ENCODE data around the gene HEG1. TPM values are rescaled to one million over a fixed set of nuclear protein-coding genes. Genes with fewer than 3 reads are reported as not detected.

HEG1 gene
- total RNA-seq, 1 experiment from 2014 or later, result 34.3 TPM

- no peak overlapping the region for H3K27ac ChIP-seq (ENCODE audit: low read depth, low read length, poor library complexity, severe bottlenecking)
- BruUV-seq (replicated peaks), result no TSS peak
- CTCF ChIA-PET, result no interaction called here
- TF ChIP-seq EZH2 (IDR thresholded peaks at IDR 0.05; ENCODE audit: borderline replicate concordance, low read depth, low read length, poor library complexity, severe bottlenecking) (no peak), CTCF (conservative IDR thresholded peaks at IDR 0.05; ENCODE audit: low read depth, low read length) (no peak)
- POLR2A ChIA-PET (ENCODE audit: low non-redundant PET), result interaction anchor here (0.7 kb wide), 1 partner anchor 10 kb away, joined by 3 read pairs; no protein-coding TSS in a partner anchor
- intact Hi-C loops (cut with micrococcal nuclease; ENCODE audit: unreplicated experiment), result no loop called here
- peaks cover 3% of the 10 kb centered on the region for H3K4me1 ChIP-seq (ENCODE audit: insufficient read depth, low read length, poor library complexity, severe bottlenecking)
- no peak overlapping the region for H3K4me3 ChIP-seq (ENCODE audit: low read depth, low read length, poor library complexity, severe bottlenecking)
- peak; percentile 45 for DNase-seq (ENCODE audit: low spot score)
- no peaks in the 10 kb centered on the region for H3K27me3 ChIP-seq (replicated peaks; ENCODE audit: insufficient read depth, low read depth, low read length, poor library complexity)
- H3K9me3 ChIP-seq (ENCODE audit: low read depth, low read length, poor library complexity, severe bottlenecking), result no peaks in the 10 kb centered on the region
- peaks cover 53% of the 10 kb centered on the region for H3K36me3 ChIP-seq (ENCODE audit: insufficient read depth, low read length, poor library complexity, severe bottlenecking)
These were observed 49.5 kb downstream of the HEG1 start for GRCh38 chr3:125006291-125006731.

GRCh38 chr3:125005676-125006075 lies 50.1 kb downstream of the HEG1 start:
- no peak for DNase-seq (ENCODE audit: low spot score)
- BruUV-seq (replicated peaks), result no TSS peak
- ChIA-PET POLR2A (ENCODE audit: low non-redundant PET) (no interaction called here), CTCF (no interaction called here)
- Histone ChIP-seq H3K36me3 (ENCODE audit: insufficient read depth, low read length, poor library complexity, severe bottlenecking) (peaks cover 54% of the 10 kb centered on the region), H3K27me3 (replicated peaks; ENCODE audit: insufficient read depth, low read depth, low read length, poor library complexity) (no peaks in the 10 kb centered on the region), H3K27ac (ENCODE audit: low read depth, low read length, poor library complexity, severe bottlenecking) (no peak overlapping the region), H3K4me3 (ENCODE audit: low read depth, low read length, poor library complexity, severe bottlenecking) (no peak overlapping the region), H3K9me3 (ENCODE audit: low read depth, low read length, poor library complexity, severe bottlenecking) (no peaks in the 10 kb centered on the region), H3K4me1 (ENCODE audit: insufficient read depth, low read length, poor library complexity, severe bottlenecking) (peaks cover 3% of the 10 kb centered on the region)
- intact Hi-C loops (cut with micrococcal nuclease; ENCODE audit: unreplicated experiment), result no loop called here
- no peak for TF ChIP-seq EZH2 (IDR thresholded peaks at IDR 0.05; ENCODE audit: borderline replicate concordance, low read depth, low read length, poor library complexity, severe bottlenecking)
- no peak for TF ChIP-seq CTCF (conservative IDR thresholded peaks at IDR 0.05; ENCODE audit: low read depth, low read length)

- H3K36me3 ChIP-seq (ENCODE audit: insufficient read depth, low read length, poor library complexity, severe bottlenecking), result peaks cover 59% of the 10 kb centered on the region
- ChIA-PET POLR2A (ENCODE audit: low non-redundant PET) (no interaction called here), CTCF (no interaction called here)
- intact Hi-C loops (cut with micrococcal nuclease; ENCODE audit: unreplicated experiment), result no loop called here
- BruUV-seq (replicated peaks), result no TSS peak
- DNase-seq (ENCODE audit: low spot score), result no peak
- H3K27ac ChIP-seq (ENCODE audit: low read depth, low read length, poor library complexity, severe bottlenecking), result no peak overlapping the region
- H3K4me1 ChIP-seq (ENCODE audit: insufficient read depth, low read length, poor library complexity, severe bottlenecking), result peaks cover 3% of the 10 kb centered on the region
- no peak overlapping the region for H3K4me3 ChIP-seq (ENCODE audit: low read depth, low read length, poor library complexity, severe bottlenecking)
- TF ChIP-seq CTCF (conservative IDR thresholded peaks at IDR 0.05; ENCODE audit: low read depth, low read length) (no peak), EZH2 (IDR thresholded peaks at IDR 0.05; ENCODE audit: borderline replicate concordance, low read depth, low read length, poor library complexity, severe bottlenecking) (no peak)
- H3K9me3 ChIP-seq (ENCODE audit: low read depth, low read length, poor library complexity, severe bottlenecking), result no peaks in the 10 kb centered on the region
- H3K27me3 ChIP-seq (replicated peaks; ENCODE audit: insufficient read depth, low read depth, low read length, poor library complexity), result no peaks in the 10 kb centered on the region
These were observed 50.6 kb downstream of the HEG1 start for GRCh38 chr3:125005222-125005621.

Data from A673 (cell line).